HL-60 (cell line): ENCODE data around the gene VENTX.

Experiments
- DNase-seq, 2 experiments: peaks; one replicate each; pipeline ENCODE4 v3.0.0-alpha.2; 2010 to 2020; ENCODE audit warnings: low read depth in 1 of 2, low spot score in 1 of 2
- H3K27ac ChIP-seq: fragments of 250-450 bp; sonication (Bioruptor Pico); replicated peaks from 2 replicates; pipeline ENCODE4 v1.5.1; 2020; ENCODE audit warnings: mild to moderate bottlenecking, moderate library complexity
- H3K27me3 ChIP-seq: fragments of 250-450 bp; sonication (Bioruptor Pico); 2 replicates; pipeline ENCODE4 v1.5.1; 2021; ENCODE audit warnings: mild to moderate bottlenecking, moderate library complexity; ENCODE audit not compliant: insufficient read depth, poor library complexity, severe bottlenecking
- H3K4me3 ChIP-seq: replicated peaks from 2 replicates; pipeline ENCODE4 v1.5.1; 2011; ENCODE audit warnings: mild to moderate bottlenecking, control low read depth, low read length; ENCODE audit not compliant: insufficient read depth
- GABPA ChIP-seq: IDR thresholded peaks from 2 replicates; pipeline ENCODE4 v1.6.1; 2012; ENCODE audit warnings: low read depth
- POLR2AphosphoS5 ChIP-seq: IDR thresholded peaks from 2 replicates; pipeline ENCODE4 v1.6.1; 2012; ENCODE audit warnings: low read depth
- SPI1 ChIP-seq: IDR thresholded peaks from 2 replicates; pipeline ENCODE4 v1.6.1; 2012; ENCODE audit warnings: low read depth, mild to moderate bottlenecking, borderline replicate concordance
- TF ChIP-seq, protein P1 (sequence below): IDR thresholded peaks from one replicate; pipeline ENCODE4 v1.5.1; 2011; ENCODE audit warnings: low read length, control low read depth, inconsistent platforms; ENCODE audit not compliant: insufficient read depth
- TF ChIP-seq, protein P2 (sequence below): IDR thresholded peaks from 2 replicates; pipeline ENCODE4 v1.6.1; 2012; ENCODE audit warnings: low read depth; ENCODE audit not compliant: insufficient replicate concordance

The VENTX gene

DNA sequence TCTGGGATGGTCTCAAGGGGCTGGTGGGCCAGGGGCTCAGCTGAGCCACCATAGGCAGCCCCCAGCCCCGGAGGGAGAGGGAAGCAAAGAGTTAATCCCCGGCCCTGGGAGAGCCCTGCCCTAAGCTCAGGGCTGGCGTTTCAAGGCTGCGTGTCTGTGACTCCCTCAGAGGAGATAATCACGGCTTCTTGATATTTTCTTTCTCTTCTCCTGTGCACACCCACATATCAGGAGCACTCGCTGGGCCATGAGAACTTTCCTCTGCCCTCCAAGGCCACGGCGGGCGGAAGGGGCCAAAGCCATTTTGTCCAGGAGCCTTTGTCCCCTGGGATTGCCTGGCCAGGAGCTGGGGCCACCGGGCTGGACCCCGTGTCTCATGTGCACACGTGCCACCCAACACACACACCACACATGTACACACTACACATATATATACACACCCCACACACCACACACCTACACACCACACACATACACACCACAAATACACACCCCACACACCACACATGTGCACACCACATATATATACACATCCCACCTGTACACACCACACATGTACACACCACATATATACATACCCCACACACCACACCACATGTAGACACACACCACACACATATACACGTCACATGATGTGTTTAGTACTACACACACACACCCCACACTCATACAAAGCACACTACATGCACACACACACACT is 16.9 kb downstream of the VENTX start:
- no peak overlapping the region for H3K27ac ChIP-seq
- TF ChIP-seq SPI1 (no peak), POLR2AphosphoS5 (no peak), GABPA (no peak)
- TF ChIP-seq, protein P1, sequence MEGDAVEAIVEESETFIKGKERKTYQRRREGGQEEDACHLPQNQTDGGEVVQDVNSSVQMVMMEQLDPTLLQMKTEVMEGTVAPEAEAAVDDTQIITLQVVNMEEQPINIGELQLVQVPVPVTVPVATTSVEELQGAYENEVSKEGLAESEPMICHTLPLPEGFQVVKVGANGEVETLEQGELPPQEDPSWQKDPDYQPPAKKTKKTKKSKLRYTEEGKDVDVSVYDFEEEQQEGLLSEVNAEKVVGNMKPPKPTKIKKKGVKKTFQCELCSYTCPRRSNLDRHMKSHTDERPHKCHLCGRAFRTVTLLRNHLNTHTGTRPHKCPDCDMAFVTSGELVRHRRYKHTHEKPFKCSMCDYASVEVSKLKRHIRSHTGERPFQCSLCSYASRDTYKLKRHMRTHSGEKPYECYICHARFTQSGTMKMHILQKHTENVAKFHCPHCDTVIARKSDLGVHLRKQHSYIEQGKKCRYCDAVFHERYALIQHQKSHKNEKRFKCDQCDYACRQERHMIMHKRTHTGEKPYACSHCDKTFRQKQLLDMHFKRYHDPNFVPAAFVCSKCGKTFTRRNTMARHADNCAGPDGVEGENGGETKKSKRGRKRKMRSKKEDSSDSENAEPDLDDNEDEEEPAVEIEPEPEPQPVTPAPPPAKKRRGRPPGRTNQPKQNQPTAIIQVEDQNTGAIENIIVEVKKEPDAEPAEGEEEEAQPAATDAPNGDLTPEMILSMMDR, result no peak
- TF ChIP-seq, protein P2, sequence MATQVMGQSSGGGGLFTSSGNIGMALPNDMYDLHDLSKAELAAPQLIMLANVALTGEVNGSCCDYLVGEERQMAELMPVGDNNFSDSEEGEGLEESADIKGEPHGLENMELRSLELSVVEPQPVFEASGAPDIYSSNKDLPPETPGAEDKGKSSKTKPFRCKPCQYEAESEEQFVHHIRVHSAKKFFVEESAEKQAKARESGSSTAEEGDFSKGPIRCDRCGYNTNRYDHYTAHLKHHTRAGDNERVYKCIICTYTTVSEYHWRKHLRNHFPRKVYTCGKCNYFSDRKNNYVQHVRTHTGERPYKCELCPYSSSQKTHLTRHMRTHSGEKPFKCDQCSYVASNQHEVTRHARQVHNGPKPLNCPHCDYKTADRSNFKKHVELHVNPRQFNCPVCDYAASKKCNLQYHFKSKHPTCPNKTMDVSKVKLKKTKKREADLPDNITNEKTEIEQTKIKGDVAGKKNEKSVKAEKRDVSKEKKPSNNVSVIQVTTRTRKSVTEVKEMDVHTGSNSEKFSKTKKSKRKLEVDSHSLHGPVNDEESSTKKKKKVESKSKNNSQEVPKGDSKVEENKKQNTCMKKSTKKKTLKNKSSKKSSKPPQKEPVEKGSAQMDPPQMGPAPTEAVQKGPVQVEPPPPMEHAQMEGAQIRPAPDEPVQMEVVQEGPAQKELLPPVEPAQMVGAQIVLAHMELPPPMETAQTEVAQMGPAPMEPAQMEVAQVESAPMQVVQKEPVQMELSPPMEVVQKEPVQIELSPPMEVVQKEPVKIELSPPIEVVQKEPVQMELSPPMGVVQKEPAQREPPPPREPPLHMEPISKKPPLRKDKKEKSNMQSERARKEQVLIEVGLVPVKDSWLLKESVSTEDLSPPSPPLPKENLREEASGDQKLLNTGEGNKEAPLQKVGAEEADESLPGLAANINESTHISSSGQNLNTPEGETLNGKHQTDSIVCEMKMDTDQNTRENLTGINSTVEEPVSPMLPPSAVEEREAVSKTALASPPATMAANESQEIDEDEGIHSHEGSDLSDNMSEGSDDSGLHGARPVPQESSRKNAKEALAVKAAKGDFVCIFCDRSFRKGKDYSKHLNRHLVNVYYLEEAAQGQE, result no peak
- H3K27me3 ChIP-seq, result peaks cover 4% of the 10 kb centered on the region
- no peak overlapping the region for H3K4me3 ChIP-seq
- DNase-seq, result no peak

DNA sequence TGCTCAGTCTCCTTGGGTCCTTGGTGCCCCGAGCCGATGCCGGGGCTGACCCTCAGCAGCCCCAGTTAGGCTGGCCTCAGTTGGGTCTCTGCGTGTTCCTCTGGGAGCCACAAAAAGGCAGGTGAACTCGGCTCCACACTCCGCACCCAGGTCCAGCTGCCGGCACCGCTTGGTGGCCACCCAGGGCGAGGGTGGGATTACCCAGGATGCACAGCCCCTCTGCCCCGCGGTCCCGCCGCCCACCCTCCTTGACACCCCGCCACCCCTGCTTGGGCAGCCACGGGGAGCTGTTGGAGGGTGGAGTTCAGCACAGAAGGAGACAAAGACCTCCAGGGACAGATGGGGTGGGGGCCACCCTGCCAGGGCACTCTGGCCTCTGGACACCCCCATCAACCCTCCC is 17.7 kb downstream of the VENTX start:
- peaks cover 1% of the 10 kb centered on the region for H3K27me3 ChIP-seq

DNA sequence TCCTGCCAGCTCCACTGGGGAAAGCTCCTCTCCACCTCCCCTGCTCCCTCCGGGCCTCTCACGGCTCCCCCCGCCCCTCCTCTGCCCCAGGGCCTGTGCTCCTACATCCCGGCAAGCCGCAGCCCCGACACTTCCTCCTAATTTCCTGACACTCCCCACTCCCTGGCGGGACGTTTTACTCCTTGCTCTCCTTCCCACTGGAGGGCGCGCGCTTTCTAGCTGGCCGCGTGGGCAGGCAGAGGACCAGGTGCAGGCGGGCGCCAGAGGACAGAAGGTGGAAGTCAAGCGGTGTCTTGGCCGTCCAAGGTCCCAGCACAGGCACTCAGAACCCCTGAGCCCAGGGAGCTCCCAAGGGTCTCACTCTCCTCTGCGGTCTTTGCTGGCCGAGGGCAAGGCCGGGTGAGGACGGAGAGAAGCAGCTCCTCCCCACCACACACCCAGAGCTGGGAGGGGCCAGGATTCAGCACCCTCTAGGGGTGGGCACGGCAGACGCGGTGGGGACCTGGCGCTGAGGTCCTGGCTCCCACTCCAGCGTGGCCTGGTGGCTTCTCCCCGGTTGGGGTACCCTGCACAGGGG is 19.9 kb downstream of the VENTX start:
- DNase-seq, result peak; percentile 78 to 85
- Histone ChIP-seq H3K27ac (peak overlapping the region; percentile 77), H3K4me3 (no peak overlapping the region), H3K27me3 (no peaks in the 10 kb centered on the region)
- TF ChIP-seq, protein P2, result no peak
- TF ChIP-seq SPI1 (peak; percentile 78), POLR2AphosphoS5 (0 out of 2 replicates have a peak, but pooled peaks have one; percentile 47), GABPA (no peak)
- TF ChIP-seq, protein P1, result no peak

More for the DNA sequence above, 17.7 kb downstream of the VENTX start:
- TF ChIP-seq POLR2AphosphoS5, result no peak
- TF ChIP-seq, protein P1, result no peak
- no peak for TF ChIP-seq GABPA
- TF ChIP-seq, protein P2, result no peak
- TF ChIP-seq SPI1, result no peak
- DNase-seq, result no peak
- H3K27ac ChIP-seq, result no peak overlapping the region
- H3K4me3 ChIP-seq, result no peak overlapping the region
